HepG2 (cell line): Measurements from ENCODE around the gene KLHL33. TPM values are rescaled to one million over a fixed set of nuclear protein-coding genes. Genes with fewer than 3 reads are reported as not detected.

Experiments
- ATF7 ChIP-seq, 2 experiments: fragments of 450-650 bp in 1 of 2; sonication (generic) in 1 of 2; formaldehyde crosslinking in 1 of 2; IDR thresholded peaks; 2 replicates each; pipeline versions ENCODE4 v1.4.0 to v1.6.1; 2016 to 2020; ENCODE audit warnings: antibody characterized with exemption in 1 of 2, mild to moderate bottlenecking in 1 of 2, missing genetic modification reagents in 1 of 2
- DZIP1 ChIP-seq: sonication (generic); formaldehyde crosslinking; IDR thresholded peaks from 2 replicates; pipeline ENCODE4 v1.5.0; 2020; ENCODE audit warnings: mild to moderate bottlenecking, missing genetic modification reagents
- EP300 ChIP-seq, 3 experiments: sonication (generic) in 1 of 3; formaldehyde crosslinking in 1 of 3; IDR thresholded peaks; 2 replicates each; pipeline versions ENCODE4 v1.5.1 to v1.6.1; 2011 to 2020; ENCODE audit warnings: low read depth in 2 of 3, low read length in 2 of 3, borderline replicate concordance in 1 of 3, improper control_type of control experiment in 1 of 3, mild to moderate bottlenecking in 1 of 3, missing genetic modification reagents in 1 of 3, moderate library complexity in 1 of 3
- FOXK2 ChIP-seq: fragments of 450-650 bp; IDR thresholded peaks from 2 replicates; pipeline ENCODE4 v1.6.1; 2016
- GATAD2A ChIP-seq: IDR thresholded peaks from 2 replicates; pipeline ENCODE4 v1.6.1; 2016
- GTF3A ChIP-seq: sonication (generic); formaldehyde crosslinking; conservative IDR thresholded peaks from 2 replicates; pipeline ENCODE4 v1.4.0; 2020; ENCODE audit warnings: mild to moderate bottlenecking, missing genetic modification reagents
- HIVEP1 ChIP-seq: sonication (generic); formaldehyde crosslinking; IDR thresholded peaks from 2 replicates; pipeline ENCODE4 v1.4.0; 2020; ENCODE audit warnings: mild to moderate bottlenecking, missing genetic modification reagents
- HMGA1 ChIP-seq: sonication (generic); formaldehyde crosslinking; conservative IDR thresholded peaks from 2 replicates; pipeline ENCODE4 v1.4.0; 2020; ENCODE audit warnings: missing genetic modification reagents
- KLF16 ChIP-seq, 2 experiments: sonication (generic) in 1 of 2; formaldehyde crosslinking in 1 of 2; IDR thresholded peaks; 2 replicates each; pipeline versions ENCODE4 v1.6.1 to v1.8.0; 2016 to 2023; ENCODE audit warnings: missing genetic modification reagents in 2 of 2, missing compliant biosample characterization in 1 of 2
- MIXL1 ChIP-seq: IDR thresholded peaks from 2 replicates; pipeline ENCODE4 v1.6.1; 2016
- NCOA2 ChIP-seq: sonication (generic); formaldehyde crosslinking; IDR thresholded peaks from 2 replicates; pipeline ENCODE4 v1.8.0; 2022; ENCODE audit warnings: inconsistent platforms
- NKX3-1 ChIP-seq: sonication (generic); formaldehyde crosslinking; IDR thresholded peaks from 2 replicates; pipeline ENCODE4 v1.5.0; 2020; ENCODE audit warnings: missing genetic modification reagents
- POGK ChIP-seq: sonication (generic); formaldehyde crosslinking; conservative IDR thresholded peaks from 2 replicates; pipeline ENCODE4 v1.8.0; 2022; ENCODE audit warnings: mild to moderate bottlenecking, moderate library complexity, missing genetic modification reagents
- ZBTB1 ChIP-seq: sonication (generic); formaldehyde crosslinking; IDR thresholded peaks from 2 replicates; pipeline ENCODE4 v1.4.0; 2020; ENCODE audit warnings: missing genetic modification reagents, borderline replicate concordance
- ZHX1 ChIP-seq: sonication (generic); formaldehyde crosslinking; IDR thresholded peaks from 2 replicates; pipeline ENCODE4 v1.8.1; 2022; ENCODE audit warnings: low read depth, mild to moderate bottlenecking, missing genetic modification reagents
- ZNF276 ChIP-seq: sonication (generic); formaldehyde crosslinking; IDR thresholded peaks from 2 replicates; pipeline ENCODE4 v1.4.0; 2020; ENCODE audit warnings: mild to moderate bottlenecking, low read depth, missing genetic modification reagents
- ZNF451 ChIP-seq: sonication (generic); formaldehyde crosslinking; IDR thresholded peaks from 2 replicates; pipeline ENCODE4 v1.5.0; 2020; ENCODE audit warnings: mild to moderate bottlenecking, missing genetic modification reagents
- ZNF484 ChIP-seq: sonication (generic); formaldehyde crosslinking; IDR thresholded peaks from 2 replicates; pipeline ENCODE4 v1.5.1; 2020; ENCODE audit warnings: mild to moderate bottlenecking, low read depth, missing genetic modification reagents, borderline replicate concordance
- ZNF501 ChIP-seq: sonication (generic); formaldehyde crosslinking; IDR thresholded peaks from 2 replicates; pipeline ENCODE4 v1.5.1; 2020; ENCODE audit warnings: mild to moderate bottlenecking, moderate library complexity, missing genetic modification reagents
- polyA plus RNA-seq, 8 experiments: library from polyadenylated mRNA; depleted of rRNA in 3 of 8; stranded (reverse) in 7 of 8; unstranded in 1 of 8; fragments of >200 nt; fragmentation: Illumina TruSeq in 4 of 8; extraction: Trizol in 4 of 8; gene quantifications; 2 replicates each; pipeline versions ENCODE4 v1.2.1 to v1.2.3, GENCODE V29; 2011 to 2016; ENCODE audit warnings: low read depth in 4 of 8, missing spikeins in 1 of 8, mixed read lengths in 1 of 8; ENCODE audit not compliant: insufficient read depth in 1 of 8
- total RNA-seq, 5 experiments: library from RNA; depleted of rRNA; stranded (reverse); fragments of >200 nt; fragmentation: Illumina TruSeq; extraction: Trizol; gene quantifications; 2 replicates each; pipeline ENCODE4 v1.2.3, GENCODE V29; 2016; ENCODE audit warnings: low read depth in 1 of 5

KLHL33 gene
- total and polyA plus RNA-seq, 2 of the 13 experiments (the other 11 are each of a cell fraction or from before 2014, with no cell fraction given): not detected

GRCh38 chr14:20429801-20430669, 5.9 kb downstream of the KLHL33 start (continued):
- TF ChIP-seq ZBTB1 (CRISPR knock-in tag) (no peak), HMGA1 (CRISPR knock-in tag) (no peak), POGK (CRISPR knock-in tag) (0 out of 2 replicates have a peak, but pooled peaks have one; percentile 34), ZNF451 (CRISPR knock-in tag) (0 out of 2 replicates have a peak, but pooled peaks have one; percentile 56), MIXL1 (CRISPR knock-in tag) (0 out of 2 replicates have a peak, but pooled peaks have one; percentile 52), ZNF484 (no peak), ZNF501 (peak; percentile 81), FOXK2 (no peak), DZIP1 (0 out of 2 replicates have a peak, but pooled peaks have one; percentile 46), ZHX1 (CRISPR knock-in tag) (no peak), NKX3-1 (CRISPR knock-in tag) (no peak), ATF7 (IDR thresholded peaks at IDR 0.05) (no peak), ATF7 (CRISPR knock-in tag; IDR thresholded peaks at IDR 0.05) (0 out of 2 replicates have a peak, but pooled peaks have one; percentile 53), KLF16 (CRISPR knock-in tag; IDR thresholded peaks at IDR 0.05) (no peak), EP300 (IDR thresholded peaks at IDR 0.05; ENCODE audit: low read depth in 2 of 2, low read length in 2 of 2) (peak in 1 of 2 experiments; percentile 8; a peak in 1 of 4 replicates), EP300 (CRISPR knock-in tag; IDR thresholded peaks at IDR 0.05; ENCODE audit: borderline replicate concordance) (no peak), GATAD2A (CRISPR knock-in tag) (peak; percentile 46; the same call in 1 of the 2 replicates), NCOA2 (CRISPR knock-in tag) (no peak), GTF3A (CRISPR knock-in tag) (no peak), HIVEP1 (CRISPR knock-in tag) (no peak), ZNF276 (CRISPR knock-in tag) (no peak)
